ENCODE results near the gene CAV3. TPM values are rescaled to one million over a fixed set of nuclear protein-coding genes. Genes with fewer than 3 reads are reported as not detected.

CAV3 gene
- total and polyA plus RNA-seq, 9 donors = 0.15 to 0.23 TPM; not detected in 7

- Histone ChIP-seq H3K9me3 (no peaks in the 10 kb centered on the region), H3K4me1 (ENCODE audit: insufficient read depth) (no peaks in the 10 kb centered on the region), H3K27ac (no peak overlapping the region), H3K27me3 (no peaks in the 10 kb centered on the region), H3K4me3 (no peak overlapping the region), H3K36me3 (no peaks in the 10 kb centered on the region)
- intact Hi-C loops (cut with DNase I) = no loop called here
- TF ChIP-seq POLR2A (IDR thresholded peaks at IDR 0.05) (no peak), CTCF (IDR thresholded peaks at IDR 0.05) (no peak), EP300 (IDR thresholded peaks at IDR 0.05) (no peak)
- DNase-seq = no peak
- 79 to 83% (median 82%) methylated on average over 3 of the region's 3 CpGs for WGBS, 3 donors
These were observed 51.3 kb downstream of the CAV3 start for GRCh38 chr3:8784676-8785435.

GRCh38 chr3:8790529-8790928, 56.9 kb downstream of the CAV3 start:
- intact Hi-C loops (cut with DNase I) = no loop called here
- 82 to 93% (median 85%) methylated on average over 2 of the region's 2 CpGs for WGBS, 3 donors
- TF ChIP-seq EP300 (IDR thresholded peaks at IDR 0.05) (no peak), CTCF (IDR thresholded peaks at IDR 0.05) (no peak), POLR2A (IDR thresholded peaks at IDR 0.05) (no peak)

GRCh38 chr3:8793242-8793641, 59.6 kb downstream of the CAV3 start:
- DNase-seq = no peak
- no peaks in the 10 kb centered on the region for H3K27me3 ChIP-seq
- no peaks in the 10 kb centered on the region for H3K9me3 ChIP-seq
- no peak for TF ChIP-seq CTCF (IDR thresholded peaks at IDR 0.05)
- no peak for TF ChIP-seq EP300 (IDR thresholded peaks at IDR 0.05)
- no peak for TF ChIP-seq POLR2A (IDR thresholded peaks at IDR 0.05)
- no peak overlapping the region for H3K4me3 ChIP-seq
- 85 to 93% (median 93%) methylated on average over 7 of the region's 7 CpGs for WGBS, 3 donors
- no peaks in the 10 kb centered on the region for H3K36me3 ChIP-seq
- no peaks in the 10 kb centered on the region for H3K4me1 ChIP-seq (ENCODE audit: insufficient read depth)
- intact Hi-C loops (cut with DNase I) = no loop called here
- no peak overlapping the region for H3K27ac ChIP-seq

More at GRCh38 chr3:8790529-8790928, 56.9 kb downstream of the CAV3 start:
- H3K27me3 ChIP-seq = no peaks in the 10 kb centered on the region
- no peaks in the 10 kb centered on the region for H3K4me1 ChIP-seq (ENCODE audit: insufficient read depth)
- no peaks in the 10 kb centered on the region for H3K9me3 ChIP-seq
- no peak for DNase-seq
- H3K27ac ChIP-seq = no peak overlapping the region
- no peaks in the 10 kb centered on the region for H3K36me3 ChIP-seq
- H3K4me3 ChIP-seq = no peak overlapping the region

DNA sequence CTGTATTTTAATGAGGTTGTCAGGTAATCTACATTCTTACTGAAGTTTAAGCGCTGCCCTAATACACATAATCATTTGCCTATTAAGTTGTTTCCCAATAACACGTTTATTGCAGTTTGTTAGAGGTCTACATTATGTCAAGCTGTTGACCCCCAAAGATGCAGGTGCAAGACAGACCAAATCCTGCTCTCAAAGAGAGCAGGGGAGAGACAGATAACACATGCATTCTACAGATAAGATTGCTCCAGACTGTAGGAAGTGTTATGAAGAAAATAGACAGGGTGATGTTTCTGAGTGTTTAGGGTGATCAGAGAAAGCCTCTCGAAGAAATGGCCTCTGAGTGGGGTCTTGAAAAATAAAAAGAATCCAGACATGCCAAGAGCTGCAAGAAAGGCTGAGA, 60.6 kb downstream of the CAV3 start:
- Histone ChIP-seq H3K27ac (no peak overlapping the region), H3K36me3 (no peaks in the 10 kb centered on the region), H3K4me1 (ENCODE audit: insufficient read depth) (no peaks in the 10 kb centered on the region), H3K9me3 (no peaks in the 10 kb centered on the region), H3K4me3 (no peak overlapping the region), H3K27me3 (no peaks in the 10 kb centered on the region)
- intact Hi-C loops (cut with DNase I) = no loop called here
- no peak for DNase-seq
- 82 to 88% (median 85%) methylated on average over 3 of the region's 3 CpGs for WGBS, 3 donors
- TF ChIP-seq CTCF (IDR thresholded peaks at IDR 0.05) = no peak
- TF ChIP-seq POLR2A (IDR thresholded peaks at IDR 0.05) = no peak
- TF ChIP-seq EP300 (IDR thresholded peaks at IDR 0.05) = no peak

Other genes with a start within 250 kb of the CAV3 start
- gene LMCD1, start 232.0 kb upstream of the CAV3 start, total RNA-seq = 100 to 1,000 TPM in 5 of 7 donors, 10 to 100 TPM in 2; 42.1 to 146 (median 124) TPM
- 100 to 1,000 TPM; 127 to 133 TPM for gene LMCD1, start 232.0 kb upstream of the CAV3 start, polyA plus RNA-seq
- 1 to 10 TPM in 2 of 7 donors, under 1 TPM in 4, not detected in 1; 0.27 to 1.6 (median 0.45) TPM for gene SSUH2, start 89.0 kb upstream of the CAV3 start, total RNA-seq
- 1 to 10 TPM in 1 of 2 donors, under 1 TPM in 1; 0.80 to 1.5 TPM for gene SSUH2, start 89.0 kb upstream of the CAV3 start, polyA plus RNA-seq
- gene OXTR, start 35.8 kb downstream of the CAV3 start, total RNA-seq = 10 to 100 TPM in 1 of 7 donors, 1 to 10 TPM in 3, under 1 TPM in 3; 0.27 to 14.9 (median 1.1) TPM
- gene OXTR, start 35.8 kb downstream of the CAV3 start, polyA plus RNA-seq = 1 to 10 TPM; 4.9 to 5.0 TPM
- gene RAD18, start 229.7 kb downstream of the CAV3 start, total RNA-seq = 1 to 10 TPM; 3.8 to 9.2 (median 8.2) TPM
- 1 to 10 TPM; 2.9 to 7.8 TPM for gene RAD18, start 229.7 kb downstream of the CAV3 start, polyA plus RNA-seq

Measured in ovary (tissue), 9 donors.